ENCODE data around the gene MED1.

- TF ChIP-seq CTCF (IDR thresholded peaks at IDR 0.05) (no peak), POLR2A (IDR thresholded peaks at IDR 0.05) (no peak), POLR2AphosphoS5 (IDR thresholded peaks at IDR 0.05) (no peak)
Measured at GRCh38 chr17:39406951-39407350, 44.1 kb downstream of the MED1 start.

Data from stomach (tissue), 4 donors.